Gastrocnemius medialis (tissue), 4 donors: ENCODE data around the gene PAGR1. TPM values are rescaled to one million over a fixed set of nuclear protein-coding genes. Genes with fewer than 3 reads are reported as not detected.

Source experiments
- ATAC-seq, 2 donors: fragments of 150-250 bp; one replicate each; pipeline ENCODE4 v1.9.1; 2016
- DNase-seq, 2 donors: peaks; one replicate each; pipeline ENCODE4 v3.0.0-alpha.2; 2019
- H3K27ac ChIP-seq, 4 donors: fragments of 200-600 bp; sonication (generic); 1 replicate in 1 of 4; 2 replicates in 3 of 4; pipeline ENCODE4 v1.5.1; 2016 to 2018; ENCODE audit warnings: mild to moderate bottlenecking in 2 of 4, moderate library complexity in 1 of 4
- H3K27me3 ChIP-seq, 3 donors: fragments of 200-600 bp; sonication (generic) in 2 of 3; 1 replicate in 1 of 3; 2 replicates in 2 of 3; pipeline versions ENCODE4 v1.5.1 to v1.6.0; 2016 to 2019; ENCODE audit warnings: mild to moderate bottlenecking in 1 of 3, moderate library complexity in 1 of 3
- H3K36me3 ChIP-seq, 2 donors: fragments of 200-600 bp; sonication (generic) in 1 of 2; one replicate each; pipeline ENCODE4 v1.5.1; 2017 to 2018
- H3K4me1 ChIP-seq, 2 donors: fragments of 200-600 bp; sonication (generic) in 1 of 2; one replicate each; pipeline ENCODE4 v1.5.1; 2016 to 2017; ENCODE audit warnings: mild to moderate bottlenecking in 2 of 2
- H3K4me3 ChIP-seq, 4 donors: fragments of 200-600 bp; sonication (generic) in 3 of 4; 1 replicate in 1 of 4; 2 replicates in 3 of 4; pipeline ENCODE4 v1.5.1; 2016 to 2019; ENCODE audit warnings: mild to moderate bottlenecking in 2 of 4
- H3K9me3 ChIP-seq, 3 donors: fragments of 200-600 bp; sonication (generic) in 2 of 3; 1 replicate in 1 of 3; 2 replicates in 2 of 3; pipeline ENCODE4 v1.5.1; 2016 to 2019
- CTCF ChIP-seq, 5 experiments: fragments of 450-650 bp in 3 of 5; fragments of 200-600 bp in 2 of 5; sonication (generic) in 2 of 5; IDR thresholded peaks in 4 of 5; conservative IDR thresholded peaks in 1 of 5; 1 replicate in 4 of 5; 2 replicates in 1 of 5; pipeline ENCODE4 v1.5.1; 2016 to 2019; ENCODE audit warnings: antibody characterized with exemption in 5 of 5, mild to moderate bottlenecking in 3 of 5, moderate library complexity in 3 of 5
- POLR2A ChIP-seq, 2 donors: fragments of 450-650 bp; IDR thresholded peaks; one replicate each; pipeline ENCODE4 v1.6.1; 2017; ENCODE audit warnings: antibody characterized with exemption in 2 of 2, mild to moderate bottlenecking in 2 of 2, moderate library complexity in 2 of 2
- in situ Hi-C, 4 donors: fragments of 200-750 bp; cut with MboI; loops; one replicate each; pipeline versions ENCODE4 v1.15.0 to v1.8.0; 2017; ENCODE audit warnings: low sequenced_read_pairs in 4 of 4
- intact Hi-C: fragments of 100-400 bp; cut with DNase I; formaldehyde crosslinking; loops from one replicate; pipeline ENCODE4 v1.15.1; 2023; ENCODE audit warnings: low total_unique reads
- total RNA-seq, 4 donors: library from RNA; depleted of rRNA; stranded (reverse); fragments of >200 nt; gene quantifications; one replicate each; pipeline versions ENCODE4 v1.1.0 to v1.2.3, GENCODE V29; 2016

The PAGR1 gene
- total RNA-seq, 4 donors from 2014 or later = 15.5 to 29.2 (median 21.7) TPM

- Histone ChIP-seq H3K4me3 (peak overlapping the region; percentile 78 to 96 (median 90)), H3K27me3 (no peaks in the 10 kb centered on the region), H3K36me3 (peaks cover 0 to 14% of the 10 kb centered on the region in 2 donors), H3K27ac (peak overlapping the region; percentile 91 to 99 (median 95)), H3K9me3 (no peaks in the 10 kb centered on the region), H3K4me1 (peaks cover 44 to 54% of the 10 kb centered on the region in 2 donors)
- intact Hi-C loops (loop anchor here (5.0 to 10.0 kb wide), 2 partner anchors 182 to 710 kb away; partner anchors contain the start of genes HIRIP3, INO80E and ZNF768), in situ Hi-C loops (no loop called here)
- TF ChIP-seq POLR2A (IDR thresholded peaks at IDR 0.05) (no peak), CTCF (IDR thresholded peaks at IDR 0.05 in 4 of 5, conservative IDR thresholded peaks at IDR 0.05 in 1 of 5) (no peak)
- ATAC-seq (no peak), DNase-seq (peak in 1 of 2 donors; percentile 32)
These were observed 775 bp upstream of the PAGR1 start for GRCh38 chr16:29815032-29815721.

GRCh38 chr16:29816694-29817441 lies 916 bp downstream of the PAGR1 start:
- peak in 1 of 2 donors; percentile 47 for DNase-seq
- H3K27ac ChIP-seq = peak overlapping the region; percentile 91 to 99 (median 95)
- no peaks in the 10 kb centered on the region for H3K27me3 ChIP-seq
- intact Hi-C loops = loop anchor here (1.0 to 10.0 kb wide), 6 partner anchors 12 to 708 kb away; partner anchors contain the start of genes CDIPT, HIRIP3, INO80E and KIF22
- TF ChIP-seq CTCF (IDR thresholded peaks at IDR 0.05 in 4 of 5, conservative IDR thresholded peaks at IDR 0.05 in 1 of 5) (no peak), POLR2A (IDR thresholded peaks at IDR 0.05) (no peak)
- H3K36me3 ChIP-seq = peaks cover 0 to 14% of the 10 kb centered on the region in 2 donors
- H3K4me1 ChIP-seq = peaks cover 51 to 56% of the 10 kb centered on the region in 2 donors
- ATAC-seq = peak; percentile 9 to 11
- in situ Hi-C loops = no loop called here
- no peaks in the 10 kb centered on the region for H3K9me3 ChIP-seq
- peak overlapping the region; percentile 78 to 96 (median 90) for H3K4me3 ChIP-seq

- Histone ChIP-seq H3K4me1 (peaks cover 57 to 60% of the 10 kb centered on the region in 2 donors), H3K4me3 (no peak overlapping the region), H3K36me3 (peaks cover 0 to 14% of the 10 kb centered on the region in 2 donors), H3K9me3 (no peaks in the 10 kb centered on the region), H3K27me3 (no peaks in the 10 kb centered on the region), H3K27ac (peak overlapping the region in 1 of 4 donors; percentile 23)
- in situ Hi-C loops (no loop called here), intact Hi-C loops (loop anchor here (5.0 to 10.0 kb wide), 2 partner anchors 179 to 707 kb away; partner anchors contain the start of genes HIRIP3, INO80E and ZNF768)
- TF ChIP-seq CTCF (IDR thresholded peaks at IDR 0.05 in 4 of 5, conservative IDR thresholded peaks at IDR 0.05 in 1 of 5) (no peak), POLR2A (IDR thresholded peaks at IDR 0.05) (no peak)
- DNase-seq (no peak), ATAC-seq (no peak)
These were observed 2.1 kb downstream of the PAGR1 start for GRCh38 chr16:29818082-29818481.

GRCh38 chr16:29819506-29819905 lies 3.6 kb downstream of the PAGR1 start:
- intact Hi-C loops = loop anchor here (5.0 to 10.0 kb wide), 2 partner anchors 178 to 705 kb away; partner anchors contain the start of genes HIRIP3, INO80E and ZNF768
- Histone ChIP-seq H3K27ac (peak overlapping the region in 3 of 4 donors; percentile 80 to 85 (median 85)), H3K27me3 (no peaks in the 10 kb centered on the region), H3K4me1 (peaks cover 66 to 68% of the 10 kb centered on the region in 2 donors), H3K9me3 (no peaks in the 10 kb centered on the region), H3K4me3 (peak overlapping the region in 1 of 4 donors; percentile 72), H3K36me3 (peaks cover 0 to 14% of the 10 kb centered on the region in 2 donors)
- ATAC-seq = no peak
- in situ Hi-C loops = no loop called here
- DNase-seq = no peak
- TF ChIP-seq POLR2A (IDR thresholded peaks at IDR 0.05) (no peak), CTCF (IDR thresholded peaks at IDR 0.05 in 4 of 5, conservative IDR thresholded peaks at IDR 0.05 in 1 of 5) (no peak)
